Measurements from ENCODE around the gene NCAM2. TPM values are rescaled to one million over a fixed set of nuclear protein-coding genes. Genes with fewer than 3 reads are reported as not detected.

Gene NCAM2
- total RNA-seq, 1 experiment from 2014 or later = not detected

- H3K79me2 ChIP-seq (ENCODE audit: insufficient read depth, low read length) = no peaks in the 10 kb centered on the region
- ATAC-seq (no peak), DNase-seq (ENCODE audit: low read depth, low spot score) (peak; percentile 7)
- no peaks in the 10 kb centered on the region for H3K4me1 ChIP-seq (ENCODE audit: control insufficient read depth in 1 of 2, insufficient read depth in 2 of 2, low read length in 2 of 2)
- H3K9me3 ChIP-seq (ENCODE audit: control insufficient read depth in 1 of 2, insufficient read depth in 1 of 2, low read depth in 1 of 2, low read length in 2 of 2) = peaks cover 14 to 15% of the 10 kb centered on the region in 2 experiments; a peak in 2 of 4 replicates
- no peak overlapping the region for H3K9ac ChIP-seq (ENCODE audit: low read length)
- H3K4me3 ChIP-seq (replicated peaks in 1 of 2; ENCODE audit: low read depth in 1 of 2, low read length in 2 of 2) = no peak overlapping the region
- CTCF ChIA-PET = no interaction called here
- no peak overlapping the region for H2AFZ ChIP-seq (ENCODE audit: low read depth, low read length, poor library complexity, severe bottlenecking)
- no peak for TF ChIP-seq ZFX (IDR thresholded peaks at IDR 0.05)
- TF ChIP-seq CTCF (IDR thresholded peaks at IDR 0.05 in 2 of 3, conservative IDR thresholded peaks at IDR 0.05 in 1 of 3; ENCODE audit: borderline replicate concordance in 1 of 3, insufficient read depth in 1 of 3, low read depth in 2 of 3, low read length in 2 of 3) = peak in 2 of 3 experiments; percentile 27 to 43; a peak in 3 of 6 replicates
- no peaks in the 10 kb centered on the region for H3K9me2 ChIP-seq (ENCODE audit: insufficient read depth)
- RAD21 ChIA-PET (ENCODE audit: low non-redundant PET in 1 of 2, low total read pairs in 2 of 2, uncharacterized antibody in 2 of 2, unreplicated experiment in 2 of 2) = no interaction called here
- no peak overlapping the region for H3K27ac ChIP-seq (ENCODE audit: low read depth, low read length)
- intact Hi-C loops (cut with micrococcal nuclease) = loop anchor here (5.0 kb wide), 1 partner anchor 1628 kb away; no protein-coding TSS in a partner anchor
- H3K27me3 ChIP-seq (ENCODE audit: insufficient read depth, low read length) = no peaks in the 10 kb centered on the region
- H3K36me3 ChIP-seq (ENCODE audit: control insufficient read depth in 1 of 2, insufficient read depth in 2 of 2, low read length in 2 of 2) = no peaks in the 10 kb centered on the region
- H3K4me2 ChIP-seq (ENCODE audit: low read length) = no peak overlapping the region
- no TSS peak for BruUV-seq (replicated peaks)
- no peaks in the 10 kb centered on the region for H4K20me1 ChIP-seq (ENCODE audit: insufficient read depth)
- POLR2A ChIA-PET = no interaction called here
Measured at GRCh38 chr21:21163904-21164303, 165.7 kb downstream of the NCAM2 start.

GRCh38 chr21:21165063-21165645, 166.9 kb downstream of the NCAM2 start:
- BruUV-seq (replicated peaks) = no TSS peak
- intact Hi-C loops (cut with micrococcal nuclease) = no loop called here
- H3K4me3 ChIP-seq (replicated peaks in 1 of 2; ENCODE audit: low read depth in 1 of 2, low read length in 2 of 2) = no peak overlapping the region
- no peak overlapping the region for H3K27ac ChIP-seq (ENCODE audit: low read depth, low read length)
- H3K4me1 ChIP-seq (ENCODE audit: control insufficient read depth in 1 of 2, insufficient read depth in 2 of 2, low read length in 2 of 2) = no peaks in the 10 kb centered on the region
- ChIA-PET RAD21 (ENCODE audit: low non-redundant PET in 1 of 2, low total read pairs in 2 of 2, uncharacterized antibody in 2 of 2, unreplicated experiment in 2 of 2) (no interaction called here), POLR2A (no interaction called here), CTCF (no interaction called here)
- no peaks in the 10 kb centered on the region for H3K36me3 ChIP-seq (ENCODE audit: control insufficient read depth in 1 of 2, insufficient read depth in 2 of 2, low read length in 2 of 2)
- no peak for ATAC-seq
- H3K4me2 ChIP-seq (ENCODE audit: low read length) = no peak overlapping the region
- H3K27me3 ChIP-seq (ENCODE audit: insufficient read depth, low read length) = no peaks in the 10 kb centered on the region
- H4K20me1 ChIP-seq (ENCODE audit: insufficient read depth) = no peaks in the 10 kb centered on the region
- peaks cover 11 to 15% of the 10 kb centered on the region in 2 experiments; a peak in 2 of 4 replicates for H3K9me3 ChIP-seq (ENCODE audit: control insufficient read depth in 1 of 2, insufficient read depth in 1 of 2, low read depth in 1 of 2, low read length in 2 of 2)
- no peaks in the 10 kb centered on the region for H3K79me2 ChIP-seq (ENCODE audit: insufficient read depth, low read length)
- TF ChIP-seq, protein P1, sequence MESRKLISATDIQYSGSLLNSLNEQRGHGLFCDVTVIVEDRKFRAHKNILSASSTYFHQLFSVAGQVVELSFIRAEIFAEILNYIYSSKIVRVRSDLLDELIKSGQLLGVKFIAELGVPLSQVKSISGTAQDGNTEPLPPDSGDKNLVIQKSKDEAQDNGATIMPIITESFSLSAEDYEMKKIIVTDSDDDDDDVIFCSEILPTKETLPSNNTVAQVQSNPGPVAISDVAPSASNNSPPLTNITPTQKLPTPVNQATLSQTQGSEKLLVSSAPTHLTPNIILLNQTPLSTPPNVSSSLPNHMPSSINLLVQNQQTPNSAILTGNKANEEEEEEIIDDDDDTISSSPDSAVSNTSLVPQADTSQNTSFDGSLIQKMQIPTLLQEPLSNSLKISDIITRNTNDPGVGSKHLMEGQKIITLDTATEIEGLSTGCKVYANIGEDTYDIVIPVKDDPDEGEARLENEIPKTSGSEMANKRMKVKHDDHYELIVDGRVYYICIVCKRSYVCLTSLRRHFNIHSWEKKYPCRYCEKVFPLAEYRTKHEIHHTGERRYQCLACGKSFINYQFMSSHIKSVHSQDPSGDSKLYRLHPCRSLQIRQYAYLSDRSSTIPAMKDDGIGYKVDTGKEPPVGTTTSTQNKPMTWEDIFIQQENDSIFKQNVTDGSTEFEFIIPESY (IDR thresholded peaks at IDR 0.05; ENCODE audit: extremely low read depth, insufficient replicate concordance, low read length) = no peak
- TF ChIP-seq ELF1 (IDR thresholded peaks at IDR 0.05; ENCODE audit: borderline replicate concordance, low read depth) (no peak), CBX3 (IDR thresholded peaks at IDR 0.05; ENCODE audit: low read depth) (no peak), ZFX (IDR thresholded peaks at IDR 0.05) (no peak), FOSL1 (IDR thresholded peaks at IDR 0.05; ENCODE audit: low read depth) (no peak), EGR1 (IDR thresholded peaks at IDR 0.05; ENCODE audit: low read depth) (no peak)
- DNase-seq (ENCODE audit: low read depth, low spot score) = no peak
- H2AFZ ChIP-seq (ENCODE audit: low read depth, low read length, poor library complexity, severe bottlenecking) = no peak overlapping the region
- H3K9ac ChIP-seq (ENCODE audit: low read length) = no peak overlapping the region
- H3K9me2 ChIP-seq (ENCODE audit: insufficient read depth) = no peaks in the 10 kb centered on the region

All from HCT116 (cell line).